ENCODE measurements around the gene RNF149. TPM values are rescaled to one million over a fixed set of nuclear protein-coding genes. Genes with fewer than 3 reads are reported as not detected.

The RNF149 gene
- total and polyA plus RNA-seq, 9 of the 15 experiments (the other 6 are each of a cell fraction or from before 2014, with no cell fraction given): 9.0 to 31.5 (median 22.8) TPM

GRCh38 chr2:101253013-101253702 is 55.3 kb downstream of the RNF149 start (continued):
- TF ChIP-seq FOXJ3 (CRISPR knock-in tag; IDR thresholded peaks at IDR 0.05) (no peak), RBM25 (IDR thresholded peaks at IDR 0.05; ENCODE audit: low read depth, low read length, severe bottlenecking) (no peak), TRIM24 (IDR thresholded peaks at IDR 0.05) (no peak), FOXM1 (IDR thresholded peaks at IDR 0.05; ENCODE audit: low read depth) (no peak), FOXM1 (CRISPR knock-in tag; IDR thresholded peaks at IDR 0.05; ENCODE audit: low read depth) (no peak), SP1 (CRISPR knock-in tag; IDR thresholded peaks at IDR 0.05) (no peak), RAD51 (IDR thresholded peaks at IDR 0.05; ENCODE audit: borderline replicate concordance, low read depth) (no peak), SREBF2 (CRISPR knock-in tag; IDR thresholded peaks at IDR 0.05) (no peak), ZFP1 (CRISPR knock-in tag; IDR thresholded peaks at IDR 0.05) (no peak), HDAC2 (IDR thresholded peaks at IDR 0.05) (no peak), ZC3H4 (CRISPR knock-in tag; IDR thresholded peaks at IDR 0.05; ENCODE audit: borderline replicate concordance) (no peak), ZBTB1 (CRISPR knock-in tag; IDR thresholded peaks at IDR 0.05; ENCODE audit: borderline replicate concordance, low read depth) (no peak; the same call in 1 of the 2 replicates), ZFP30 (CRISPR knock-in tag; IDR thresholded peaks at IDR 0.05; ENCODE audit: borderline replicate concordance) (no peak), HSF4 (CRISPR knock-in tag; IDR thresholded peaks at IDR 0.05; ENCODE audit: borderline replicate concordance) (no peak), NRF1 (conservative IDR thresholded peaks at IDR 0.05 in 1 of 2, IDR thresholded peaks at IDR 0.05 in 1 of 2) (peak; percentile 49 to 65; a peak in 2 of 4 replicates), RAD21 (CRISPR knock-in tag; conservative IDR thresholded peaks at IDR 0.05 in 1 of 2, IDR thresholded peaks at IDR 0.05 in 1 of 2) (no peak), KDM2B (CRISPR knock-in tag; IDR thresholded peaks at IDR 0.05) (peak; percentile 26; the same call in 1 of the 2 replicates), ZNF239 (CRISPR knock-in tag; IDR thresholded peaks at IDR 0.05) (no peak), ERF (CRISPR knock-in tag; IDR thresholded peaks at IDR 0.05) (0 out of 2 replicates have a peak, but pooled peaks have one; percentile 60), ZNF57 (CRISPR knock-in tag; IDR thresholded peaks at IDR 0.05) (no peak), MTA3 (IDR thresholded peaks at IDR 0.05; ENCODE audit: borderline replicate concordance) (no peak), BCOR (IDR thresholded peaks at IDR 0.05) (no peak), IRF1 (CRISPR knock-in tag; IDR thresholded peaks at IDR 0.05; ENCODE audit: borderline replicate concordance) (no peak), GATAD2B (IDR thresholded peaks at IDR 0.05; ENCODE audit: borderline replicate concordance) (no peak), NFIX (CRISPR knock-in tag; IDR thresholded peaks at IDR 0.05; ENCODE audit: low read depth) (no peak)
- TF ChIP-seq, protein P1, sequence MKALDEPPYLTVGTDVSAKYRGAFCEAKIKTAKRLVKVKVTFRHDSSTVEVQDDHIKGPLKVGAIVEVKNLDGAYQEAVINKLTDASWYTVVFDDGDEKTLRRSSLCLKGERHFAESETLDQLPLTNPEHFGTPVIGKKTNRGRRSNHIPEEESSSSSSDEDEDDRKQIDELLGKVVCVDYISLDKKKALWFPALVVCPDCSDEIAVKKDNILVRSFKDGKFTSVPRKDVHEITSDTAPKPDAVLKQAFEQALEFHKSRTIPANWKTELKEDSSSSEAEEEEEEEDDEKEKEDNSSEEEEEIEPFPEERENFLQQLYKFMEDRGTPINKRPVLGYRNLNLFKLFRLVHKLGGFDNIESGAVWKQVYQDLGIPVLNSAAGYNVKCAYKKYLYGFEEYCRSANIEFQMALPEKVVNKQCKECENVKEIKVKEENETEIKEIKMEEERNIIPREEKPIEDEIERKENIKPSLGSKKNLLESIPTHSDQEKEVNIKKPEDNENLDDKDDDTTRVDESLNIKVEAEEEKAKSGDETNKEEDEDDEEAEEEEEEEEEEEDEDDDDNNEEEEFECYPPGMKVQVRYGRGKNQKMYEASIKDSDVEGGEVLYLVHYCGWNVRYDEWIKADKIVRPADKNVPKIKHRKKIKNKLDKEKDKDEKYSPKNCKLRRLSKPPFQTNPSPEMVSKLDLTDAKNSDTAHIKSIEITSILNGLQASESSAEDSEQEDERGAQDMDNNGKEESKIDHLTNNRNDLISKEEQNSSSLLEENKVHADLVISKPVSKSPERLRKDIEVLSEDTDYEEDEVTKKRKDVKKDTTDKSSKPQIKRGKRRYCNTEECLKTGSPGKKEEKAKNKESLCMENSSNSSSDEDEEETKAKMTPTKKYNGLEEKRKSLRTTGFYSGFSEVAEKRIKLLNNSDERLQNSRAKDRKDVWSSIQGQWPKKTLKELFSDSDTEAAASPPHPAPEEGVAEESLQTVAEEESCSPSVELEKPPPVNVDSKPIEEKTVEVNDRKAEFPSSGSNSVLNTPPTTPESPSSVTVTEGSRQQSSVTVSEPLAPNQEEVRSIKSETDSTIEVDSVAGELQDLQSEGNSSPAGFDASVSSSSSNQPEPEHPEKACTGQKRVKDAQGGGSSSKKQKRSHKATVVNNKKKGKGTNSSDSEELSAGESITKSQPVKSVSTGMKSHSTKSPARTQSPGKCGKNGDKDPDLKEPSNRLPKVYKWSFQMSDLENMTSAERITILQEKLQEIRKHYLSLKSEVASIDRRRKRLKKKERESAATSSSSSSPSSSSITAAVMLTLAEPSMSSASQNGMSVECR (CRISPR knock-in tag; IDR thresholded peaks at IDR 0.05): 0 out of 2 replicates have a peak, but pooled peaks have one; percentile 26
